ENCODE measurements around the gene SLMAP.

- TF ChIP-seq CTCF (IDR thresholded peaks at IDR 0.05 in 8 of 11, conservative IDR thresholded peaks at IDR 0.05 in 3 of 11) (no peak), POLR2A (IDR thresholded peaks at IDR 0.05) (no peak), POLR2AphosphoS5 (IDR thresholded peaks at IDR 0.05) (no peak)
Observed at GRCh38 chr3:57730682-57731081, 25.4 kb upstream of the SLMAP start.
